Testis (tissue), 3 donors: ENCODE data around the gene DUSP6. TPM values are rescaled to one million over a fixed set of nuclear protein-coding genes. Genes with fewer than 3 reads are reported as not detected.
"Not testable (repeated sequence)": the region's sequence is repeated elsewhere in the genome, so short reads cannot be mapped to it uniquely, and the experiment has no call there.

Experiments
- DNase-seq: peaks from one replicate; pipeline ENCODE4 v3.0.0-alpha.2; 2019
- H3K27ac ChIP-seq, 2 donors: fragments of 200-600 bp; sonication (generic); one replicate each; pipeline ENCODE4 v1.5.1; 2019
- H3K27me3 ChIP-seq: fragments of 200-600 bp; sonication (generic); one replicate; pipeline ENCODE4 v1.5.1; 2019
- H3K36me3 ChIP-seq: fragments of 200-600 bp; sonication (generic); one replicate; pipeline ENCODE4 v1.5.1; 2017; ENCODE audit warnings: low read depth; ENCODE audit errors: missing control alignments
- H3K4me1 ChIP-seq: fragments of 200-600 bp; sonication (generic); one replicate; pipeline ENCODE4 v1.5.1; 2019
- H3K4me3 ChIP-seq, 2 donors: fragments of 200-600 bp; sonication (generic); one replicate each; pipeline ENCODE4 v1.5.1; 2017 to 2019
- H3K9me3 ChIP-seq: fragments of 200-600 bp; sonication (generic); one replicate; pipeline ENCODE4 v1.5.1; 2017
- CTCF ChIP-seq, 3 experiments: fragments of 450-650 bp in 2 of 3; fragments of 200-600 bp in 1 of 3; sonication (generic) in 1 of 3; IDR thresholded peaks; one replicate each; pipeline ENCODE4 v1.5.1; 2016 to 2019; ENCODE audit warnings: antibody characterized with exemption in 3 of 3, mild to moderate bottlenecking in 2 of 3, moderate library complexity in 1 of 3
- POLR2A ChIP-seq: fragments of 450-650 bp; IDR thresholded peaks from one replicate; pipeline ENCODE4 v1.6.1; 2017; ENCODE audit warnings: antibody characterized with exemption, mild to moderate bottlenecking, moderate library complexity
- WGBS, 2 donors: methylation state at CpG; one replicate each; pipeline ENCODE4 v1.1.5; 2018; 5-methylcytosine and 5-hydroxymethylcytosine counted together
- intact Hi-C: fragments of 100-400 bp; cut with DNase I; formaldehyde crosslinking; loops from one replicate; pipeline ENCODE4 v1.15.1; 2023; ENCODE audit warnings: low total_unique reads
- polyA plus RNA-seq: library from polyadenylated mRNA; stranded (reverse); fragments of 350-450 nt; fragmentation: Illumina TruSeq; extraction: RNeasy Lipid Tissue Mini Kit (QIAGEN cat#74804); gene quantifications from one replicate; pipeline ENCODE4 v1.2.3, GENCODE V29; 2014; ENCODE audit warnings: low read depth, low replicate concordance; ENCODE audit not compliant: insufficient read depth
- total RNA-seq, 2 donors: library from RNA; depleted of rRNA; stranded (reverse); fragments of >200 nt; gene quantifications; one replicate each; pipeline ENCODE4 v1.2.3, GENCODE V29; 2016

Gene DUSP6
- total and polyA plus RNA-seq, 3 donors from 2014 or later = 10.9 to 17.2 (median 15.1) TPM

- H3K4me3 ChIP-seq = no peak overlapping the region
- H3K36me3 ChIP-seq = no peaks in the 10 kb centered on the region
- no peaks in the 10 kb centered on the region for H3K9me3 ChIP-seq
- WGBS, 2 donors = 71 to 88% methylated on average over 10 of the region's 10 CpGs
- intact Hi-C loops = no loop called here
- H3K27me3 ChIP-seq = no peaks in the 10 kb centered on the region
- TF ChIP-seq CTCF (IDR thresholded peaks at IDR 0.05) (no peak), POLR2A (no peak)
- no peaks in the 10 kb centered on the region for H3K4me1 ChIP-seq
- no peak overlapping the region for H3K27ac ChIP-seq
- DNase-seq = no peak
These were observed 12.8 kb downstream of the DUSP6 start for GRCh38 chr12:89339526-89339925.

GRCh38 chr12:89337136-89337535, 15.2 kb downstream of the DUSP6 start:
- intact Hi-C loops, H3K9me3 ChIP-seq, H3K4me3 ChIP-seq, DNase-seq, H3K36me3 ChIP-seq, H3K27me3 ChIP-seq, H3K27ac ChIP-seq, H3K4me1 ChIP-seq: not testable (repeated sequence)
- WGBS, 2 donors = 80 to 82% methylated on average over 4 of the region's 4 CpGs

- DNase-seq = no peak
- no peaks in the 10 kb centered on the region for H3K36me3 ChIP-seq
- H3K4me1 ChIP-seq = no peaks in the 10 kb centered on the region
- WGBS, 2 donors = 83 to 84% methylated on average over 5 of the region's 5 CpGs
- no peak overlapping the region for H3K27ac ChIP-seq
- H3K4me3 ChIP-seq = no peak overlapping the region
- H3K27me3 ChIP-seq = no peaks in the 10 kb centered on the region
- TF ChIP-seq POLR2A (no peak), CTCF (IDR thresholded peaks at IDR 0.05) (no peak)
- intact Hi-C loops = no loop called here
- no peaks in the 10 kb centered on the region for H3K9me3 ChIP-seq
These were observed 16.7 kb downstream of the DUSP6 start for GRCh38 chr12:89335452-89336244.

GRCh38 chr12:89334548-89335169, 17.6 kb downstream of the DUSP6 start:
- Histone ChIP-seq H3K27me3 (no peaks in the 10 kb centered on the region), H3K4me3 (no peak overlapping the region), H3K9me3 (no peaks in the 10 kb centered on the region), H3K4me1 (no peaks in the 10 kb centered on the region), H3K36me3 (no peaks in the 10 kb centered on the region), H3K27ac (no peak overlapping the region)
- intact Hi-C loops = no loop called here
- 75 to 80% methylated on average over 5 of the region's 5 CpGs for WGBS, 2 donors
- TF ChIP-seq CTCF (IDR thresholded peaks at IDR 0.05) (no peak), POLR2A (no peak)
- DNase-seq = no peak

- no peak for DNase-seq
- TF ChIP-seq POLR2A (no peak), CTCF (IDR thresholded peaks at IDR 0.05) (no peak)
- Histone ChIP-seq H3K4me3 (no peak overlapping the region), H3K27ac (no peak overlapping the region), H3K4me1 (no peaks in the 10 kb centered on the region), H3K9me3 (no peaks in the 10 kb centered on the region), H3K36me3 (no peaks in the 10 kb centered on the region), H3K27me3 (no peaks in the 10 kb centered on the region)
- intact Hi-C loops = no loop called here
- WGBS, 2 donors = 72 to 76% methylated on average over 4 of the region's 4 CpGs
These were observed 18.6 kb downstream of the DUSP6 start for GRCh38 chr12:89333564-89334252.
